K562 (cell line): ENCODE measurements around the gene SF3B1. TPM values are rescaled to one million over a fixed set of nuclear protein-coding genes. Genes with fewer than 3 reads are reported as not detected.

ENCODE experiments used
- CREB3 ChIP-seq: fragments of 450-650 bp; conservative IDR thresholded peaks from 2 replicates; pipeline ENCODE4 v1.6.1; 2016; ENCODE audit warnings: missing genetic modification characterization, low read depth, mild to moderate bottlenecking, missing compliant biosample characterization, moderate library complexity
- KDM1A ChIP-seq, 2 experiments: fragments of 450-650 bp; IDR thresholded peaks; 2 replicates each; pipeline ENCODE4 v1.6.1; 2016; ENCODE audit warnings: mild to moderate bottlenecking in 2 of 2
- TCF7 ChIP-seq: sonication (generic); IDR thresholded peaks from 2 replicates; pipeline ENCODE4 v1.6.1; 2016; ENCODE audit warnings: antibody characterized with exemption, borderline replicate concordance
- ZNF280B ChIP-seq: fragments of 250-450 bp; sonication (Bioruptor Pico); IDR thresholded peaks from 2 replicates; pipeline ENCODE4 v1.5.1; 2021; ENCODE audit warnings: mild to moderate bottlenecking
- ZNF398 ChIP-seq: fragments of 250-450 bp; sonication (Bioruptor Pico); IDR thresholded peaks from 2 replicates; pipeline ENCODE4 v1.8.0; 2021; ENCODE audit warnings: moderate library complexity, mild to moderate bottlenecking, inconsistent platforms
- ZNF639 ChIP-seq, 2 experiments: fragments of 200-800 bp in 1 of 2; sonication (Bioruptor generic) in 1 of 2; sonication (generic) in 1 of 2; formaldehyde crosslinking in 1 of 2; IDR thresholded peaks in 1 of 2; conservative IDR thresholded peaks in 1 of 2; 2 replicates each; pipeline versions ENCODE4 v1.5.0 to v1.6.1; 2016 to 2020; ENCODE audit warnings: missing compliant biosample characterization in 1 of 2, missing genetic modification characterization in 1 of 2, missing genetic modification reagents in 1 of 2
- polyA plus RNA-seq, 8 experiments: library from polyadenylated mRNA; depleted of rRNA in 4 of 8; stranded (reverse) in 5 of 8; unstranded in 3 of 8; fragments of >200 nt; fragmentation: Nextera tagmentation in 2 of 8; fragmentation: Illumina TruSeq in 1 of 8; extraction: Ambion mirVana in 2 of 8; extraction: Trizol in 1 of 8; gene quantifications; 2 replicates each; pipeline versions ENCODE4 v1.2.1 to v1.2.3, GENCODE V29; 2011 to 2014; ENCODE audit warnings: inconsistent platforms in 1 of 8, missing spikeins in 1 of 8
- total RNA-seq, 7 experiments: library from RNA; depleted of rRNA in 6 of 7; stranded (reverse); fragments of >200 nt in 6 of 7; fragmentation: Illumina TruSeq in 2 of 7; extraction: Trizol in 2 of 7; gene quantifications; 2 replicates each; pipeline versions ENCODE4 v1.2.1 to v1.2.3, GENCODE V29; 2011 to 2021; ENCODE audit warnings: low replicate concordance in 1 of 7
- TF ChIP-seq, protein P1 (sequence below), 2 experiments: fragments of 150-350 bp in 1 of 2; IDR thresholded peaks; 2 replicates each; pipeline ENCODE4 v1.6.1; 2012 to 2016; ENCODE audit warnings: low read depth in 2 of 2, low read length in 2 of 2, mild to moderate bottlenecking in 1 of 2, moderate library complexity in 1 of 2
- TF ChIP-seq, protein P2 (sequence below): fragments of 450-650 bp; formaldehyde crosslinking; IDR thresholded peaks from 2 replicates; pipeline ENCODE4 v1.4.0; 2022; ENCODE audit warnings: missing genetic modification characterization
- TF ChIP-seq, protein P3 (sequence below): IDR thresholded peaks from 2 replicates; pipeline ENCODE4 v1.6.1; 2014; ENCODE audit warnings: antibody characterized with exemption

The SF3B1 gene
- total and polyA plus RNA-seq, 9 of the 15 experiments (the other 6 are each of a cell fraction or from before 2014, with no cell fraction given): 96.2 to 377 (median 177) TPM

DNA sequence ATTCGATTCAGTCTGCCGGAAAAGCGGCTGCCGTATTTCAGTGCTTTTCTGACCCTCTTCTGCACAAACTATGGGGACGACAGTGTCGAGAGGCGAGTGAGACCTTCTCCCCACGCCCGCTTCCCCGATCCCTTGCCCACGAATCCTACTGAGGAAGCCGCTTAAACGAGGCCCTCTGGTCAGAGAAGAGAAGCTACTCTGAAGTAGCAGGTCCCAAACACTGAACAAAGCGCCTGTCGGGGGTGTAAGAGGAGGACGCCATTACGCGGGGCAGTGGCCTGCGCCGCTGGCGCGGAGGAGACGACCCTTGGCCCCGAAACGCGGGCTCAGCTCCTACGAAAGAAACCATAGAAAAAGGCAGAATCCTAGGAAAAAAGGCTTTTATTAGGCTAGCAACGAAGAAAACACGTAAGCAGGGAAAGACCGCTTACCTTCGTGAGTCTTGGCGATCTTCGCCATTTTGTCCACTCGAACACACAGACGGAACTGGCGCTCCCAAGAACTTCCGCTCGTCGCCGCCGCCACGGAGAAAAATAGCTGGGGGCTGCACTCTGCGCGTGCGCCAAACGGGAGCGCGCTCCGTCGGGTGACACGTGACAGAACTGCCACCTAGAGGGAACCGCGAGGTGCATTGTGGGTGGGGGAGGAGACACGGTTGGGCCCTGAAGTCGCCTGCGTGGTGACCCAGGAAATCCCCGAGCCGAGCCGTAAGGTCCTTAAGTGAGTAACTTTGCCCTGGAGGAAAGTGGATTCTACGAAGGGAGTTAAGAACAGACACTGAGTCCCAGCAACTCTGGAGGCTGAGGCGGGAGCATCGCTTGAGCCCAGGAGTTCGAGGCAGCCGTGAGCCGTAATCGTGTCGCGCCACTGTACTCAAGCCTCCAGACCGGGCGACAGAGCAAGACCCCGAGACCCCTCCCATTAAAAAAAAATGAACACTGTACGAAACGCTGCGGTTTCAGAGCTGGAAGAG is at the start of gene SF3B1 (continued):
- TF ChIP-seq, protein P1, sequence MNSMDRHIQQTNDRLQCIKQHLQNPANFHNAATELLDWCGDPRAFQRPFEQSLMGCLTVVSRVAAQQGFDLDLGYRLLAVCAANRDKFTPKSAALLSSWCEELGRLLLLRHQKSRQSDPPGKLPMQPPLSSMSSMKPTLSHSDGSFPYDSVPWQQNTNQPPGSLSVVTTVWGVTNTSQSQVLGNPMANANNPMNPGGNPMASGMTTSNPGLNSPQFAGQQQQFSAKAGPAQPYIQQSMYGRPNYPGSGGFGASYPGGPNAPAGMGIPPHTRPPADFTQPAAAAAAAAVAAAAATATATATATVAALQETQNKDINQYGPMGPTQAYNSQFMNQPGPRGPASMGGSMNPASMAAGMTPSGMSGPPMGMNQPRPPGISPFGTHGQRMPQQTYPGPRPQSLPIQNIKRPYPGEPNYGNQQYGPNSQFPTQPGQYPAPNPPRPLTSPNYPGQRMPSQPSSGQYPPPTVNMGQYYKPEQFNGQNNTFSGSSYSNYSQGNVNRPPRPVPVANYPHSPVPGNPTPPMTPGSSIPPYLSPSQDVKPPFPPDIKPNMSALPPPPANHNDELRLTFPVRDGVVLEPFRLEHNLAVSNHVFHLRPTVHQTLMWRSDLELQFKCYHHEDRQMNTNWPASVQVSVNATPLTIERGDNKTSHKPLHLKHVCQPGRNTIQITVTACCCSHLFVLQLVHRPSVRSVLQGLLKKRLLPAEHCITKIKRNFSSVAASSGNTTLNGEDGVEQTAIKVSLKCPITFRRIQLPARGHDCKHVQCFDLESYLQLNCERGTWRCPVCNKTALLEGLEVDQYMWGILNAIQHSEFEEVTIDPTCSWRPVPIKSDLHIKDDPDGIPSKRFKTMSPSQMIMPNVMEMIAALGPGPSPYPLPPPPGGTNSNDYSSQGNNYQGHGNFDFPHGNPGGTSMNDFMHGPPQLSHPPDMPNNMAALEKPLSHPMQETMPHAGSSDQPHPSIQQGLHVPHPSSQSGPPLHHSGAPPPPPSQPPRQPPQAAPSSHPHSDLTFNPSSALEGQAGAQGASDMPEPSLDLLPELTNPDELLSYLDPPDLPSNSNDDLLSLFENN (IDR thresholded peaks at IDR 0.05; ENCODE audit: low read depth in 2 of 2, low read length in 2 of 2): no peak
- TF ChIP-seq ZNF280B: no peak
- TF ChIP-seq CREB3 (tag): no peak
- TF ChIP-seq ZNF398 (CRISPR knock-in tag): no peak
- TF ChIP-seq ZNF639 (CRISPR knock-in tag; conservative IDR thresholded peaks at IDR 0.05 in 1 of 2, IDR thresholded peaks at IDR 0.05 in 1 of 2): no peak
- TF ChIP-seq TCF7: no peak
- TF ChIP-seq, protein P2, sequence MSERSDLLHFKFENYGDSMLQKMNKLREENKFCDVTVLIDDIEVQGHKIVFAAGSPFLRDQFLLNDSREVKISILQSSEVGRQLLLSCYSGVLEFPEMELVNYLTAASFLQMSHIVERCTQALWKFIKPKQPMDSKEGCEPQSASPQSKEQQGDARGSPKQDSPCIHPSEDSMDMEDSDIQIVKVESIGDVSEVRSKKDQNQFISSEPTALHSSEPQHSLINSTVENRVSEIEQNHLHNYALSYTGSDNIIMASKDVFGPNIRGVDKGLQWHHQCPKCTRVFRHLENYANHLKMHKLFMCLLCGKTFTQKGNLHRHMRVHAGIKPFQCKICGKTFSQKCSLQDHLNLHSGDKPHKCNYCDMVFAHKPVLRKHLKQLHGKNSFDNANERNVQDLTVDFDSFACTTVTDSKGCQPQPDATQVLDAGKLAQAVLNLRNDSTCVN (CRISPR knock-in tag): no peak
- TF ChIP-seq, protein P3, sequence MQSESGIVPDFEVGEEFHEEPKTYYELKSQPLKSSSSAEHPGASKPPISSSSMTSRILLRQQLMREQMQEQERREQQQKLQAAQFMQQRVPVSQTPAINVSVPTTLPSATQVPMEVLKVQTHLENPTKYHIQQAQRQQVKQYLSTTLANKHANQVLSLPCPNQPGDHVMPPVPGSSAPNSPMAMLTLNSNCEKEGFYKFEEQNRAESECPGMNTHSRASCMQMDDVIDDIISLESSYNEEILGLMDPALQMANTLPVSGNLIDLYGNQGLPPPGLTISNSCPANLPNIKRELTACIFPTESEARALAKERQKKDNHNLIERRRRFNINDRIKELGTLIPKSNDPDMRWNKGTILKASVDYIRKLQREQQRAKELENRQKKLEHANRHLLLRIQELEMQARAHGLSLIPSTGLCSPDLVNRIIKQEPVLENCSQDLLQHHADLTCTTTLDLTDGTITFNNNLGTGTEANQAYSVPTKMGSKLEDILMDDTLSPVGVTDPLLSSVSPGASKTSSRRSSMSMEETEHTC: 0 out of 2 replicates have a peak, but pooled peaks have one; percentile 66
- TF ChIP-seq KDM1A (IDR thresholded peaks at IDR 0.05): no peak
